Measurements from ENCODE around the gene FCGR3A. TPM values are rescaled to one million over a fixed set of nuclear protein-coding genes. Genes with fewer than 3 reads are reported as not detected.

Gene FCGR3A
- polyA plus RNA-seq, 1 of the 3 experiments (the other 2 are of a cell fraction), result not detected

DNA sequence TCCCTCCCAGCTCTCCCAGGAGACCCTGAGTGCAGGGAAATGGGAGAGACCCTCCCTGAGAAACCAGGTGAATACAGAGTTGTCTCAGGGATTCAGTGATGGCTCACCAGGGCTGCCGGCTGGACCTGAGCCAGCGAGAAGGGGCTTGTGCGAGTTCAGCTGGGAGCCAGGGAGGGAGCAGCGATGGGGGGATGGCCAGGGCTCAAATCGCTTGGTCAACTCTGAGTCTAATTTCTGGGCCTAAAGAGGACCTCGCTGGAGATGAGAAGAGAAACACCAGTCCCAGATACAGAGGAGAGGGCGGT, 37.9 kb downstream of the FCGR3A start (continued):
- TF ChIP-seq, protein P1, sequence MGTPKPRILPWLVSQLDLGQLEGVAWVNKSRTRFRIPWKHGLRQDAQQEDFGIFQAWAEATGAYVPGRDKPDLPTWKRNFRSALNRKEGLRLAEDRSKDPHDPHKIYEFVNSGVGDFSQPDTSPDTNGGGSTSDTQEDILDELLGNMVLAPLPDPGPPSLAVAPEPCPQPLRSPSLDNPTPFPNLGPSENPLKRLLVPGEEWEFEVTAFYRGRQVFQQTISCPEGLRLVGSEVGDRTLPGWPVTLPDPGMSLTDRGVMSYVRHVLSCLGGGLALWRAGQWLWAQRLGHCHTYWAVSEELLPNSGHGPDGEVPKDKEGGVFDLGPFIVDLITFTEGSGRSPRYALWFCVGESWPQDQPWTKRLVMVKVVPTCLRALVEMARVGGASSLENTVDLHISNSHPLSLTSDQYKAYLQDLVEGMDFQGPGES (IDR thresholded peaks at IDR 0.05; ENCODE audit: low read depth, low read length), result no peak
- no peak for TF ChIP-seq FOXJ3 (CRISPR knock-in tag; IDR thresholded peaks at IDR 0.05)

- DNase-seq, result no peak
- no peaks in the 10 kb centered on the region for H4K20me1 ChIP-seq (ENCODE audit: insufficient read depth)
- H3K27me3 ChIP-seq (ENCODE audit: insufficient read depth), result no peaks in the 10 kb centered on the region
- no peaks in the 10 kb centered on the region; a peak in 1 of 4 replicates for H3K4me1 ChIP-seq (ENCODE audit: control insufficient read depth in 1 of 2, insufficient read depth in 2 of 2, low read depth in 1 of 2, low read length in 1 of 2)
- H3K4me2 ChIP-seq, result no peak overlapping the region
- 75% methylated on average over 5 of the region's 5 CpGs for WGBS (ENCODE audit: low lambda C conversion rate)
- H3K9ac ChIP-seq, result no peak overlapping the region
- H3K36me3 ChIP-seq (replicated peaks in 1 of 2; ENCODE audit: control insufficient read depth in 1 of 2, insufficient read depth in 2 of 2, low read length in 1 of 2), result no peaks in the 10 kb centered on the region
- TF ChIP-seq SMC3 (IDR thresholded peaks at IDR 0.05; ENCODE audit: low read depth, low read length) (no peak), NFIC (IDR thresholded peaks at IDR 0.05; ENCODE audit: borderline replicate concordance) (no peak), TCF12 (IDR thresholded peaks at IDR 0.05) (no peak), RCOR1 (IDR thresholded peaks at IDR 0.05; ENCODE audit: low read length) (no peak), RAD21 (IDR thresholded peaks at IDR 0.05; ENCODE audit: low read length) (no peak), MEF2A (IDR thresholded peaks at IDR 0.05; ENCODE audit: borderline replicate concordance, low read depth) (no peak), YY1 (IDR thresholded peaks at IDR 0.05; ENCODE audit: low read depth) (no peak), RXRA (IDR thresholded peaks at IDR 0.05; ENCODE audit: borderline replicate concordance, low read depth) (no peak), CTCF (IDR thresholded peaks at IDR 0.05) (no peak), CHD2 (IDR thresholded peaks at IDR 0.05; ENCODE audit: low read length, partially characterized antibody) (no peak)
- TF ChIP-seq, protein P2, sequence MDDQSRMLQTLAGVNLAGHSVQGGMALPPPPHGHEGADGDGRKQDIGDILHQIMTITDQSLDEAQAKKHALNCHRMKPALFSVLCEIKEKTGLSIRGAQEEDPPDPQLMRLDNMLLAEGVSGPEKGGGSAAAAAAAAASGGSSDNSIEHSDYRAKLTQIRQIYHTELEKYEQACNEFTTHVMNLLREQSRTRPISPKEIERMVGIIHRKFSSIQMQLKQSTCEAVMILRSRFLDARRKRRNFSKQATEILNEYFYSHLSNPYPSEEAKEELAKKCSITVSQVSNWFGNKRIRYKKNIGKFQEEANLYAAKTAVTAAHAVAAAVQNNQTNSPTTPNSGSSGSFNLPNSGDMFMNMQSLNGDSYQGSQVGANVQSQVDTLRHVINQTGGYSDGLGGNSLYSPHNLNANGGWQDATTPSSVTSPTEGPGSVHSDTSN (IDR thresholded peaks at IDR 0.05), result no peak
- no peaks in the 10 kb centered on the region for H3K79me2 ChIP-seq (ENCODE audit: insufficient read depth)
- no peak overlapping the region for H3K27ac ChIP-seq (ENCODE audit: low read depth in 2 of 2, low read length in 1 of 2)
- no peak overlapping the region for H3K4me3 ChIP-seq (ENCODE audit: low read depth in 2 of 2, low read length in 1 of 2)
- ChIA-PET POLR2A (no interaction called here), CTCF (no interaction called here)
- no peaks in the 10 kb centered on the region for H3F3A ChIP-seq (replicated peaks; ENCODE audit: insufficient read depth)
- H3K9me2 ChIP-seq, result no peaks in the 10 kb centered on the region
- H3K9me3 ChIP-seq, result no peaks in the 10 kb centered on the region
- no peak overlapping the region for H2AFZ ChIP-seq (ENCODE audit: low read depth)
Observed at GRCh38 chr1:161511018-161511755, 38.4 kb downstream of the FCGR3A start.

Data from SK-N-SH (cell line).